Measurements from ENCODE around the gene DEGS1.

The DEGS1 gene

DNA sequence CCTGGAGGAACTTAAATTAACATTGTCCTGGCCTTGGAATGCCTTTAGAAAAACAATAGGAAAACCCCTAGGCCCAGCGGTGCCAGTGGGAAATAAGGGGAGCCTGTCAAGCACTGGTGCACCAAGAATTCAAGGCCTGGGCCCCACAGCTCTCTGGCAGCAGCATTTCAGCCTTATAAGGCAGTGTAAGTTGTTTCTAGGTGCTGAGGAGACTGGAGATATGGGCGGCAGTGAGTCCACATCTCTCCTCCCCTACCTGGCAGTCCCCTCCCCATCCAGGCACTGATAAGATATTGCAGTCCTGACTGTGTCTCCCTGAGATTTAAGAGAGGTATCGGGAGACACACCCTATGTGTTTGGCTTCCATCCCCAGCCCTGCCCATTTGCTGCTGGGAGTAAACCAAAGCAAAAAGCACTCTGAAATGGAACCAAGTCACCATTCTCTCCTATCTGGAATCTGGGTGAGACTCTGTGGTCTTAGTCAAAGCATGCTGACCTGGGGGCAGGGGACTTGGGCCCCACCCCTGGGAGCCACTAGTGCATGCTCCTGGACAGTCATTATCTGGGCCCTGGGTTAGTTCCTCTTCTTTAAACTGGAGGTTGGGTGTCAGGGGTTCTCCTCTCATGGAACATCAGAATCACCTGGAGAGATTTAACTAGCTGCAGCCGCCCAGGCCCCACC is 30.5 kb downstream of the DEGS1 start:
- H3K27ac ChIP-seq: no peak overlapping the region
- DNase-seq (ENCODE audit: low spot score): no peak

DNA sequence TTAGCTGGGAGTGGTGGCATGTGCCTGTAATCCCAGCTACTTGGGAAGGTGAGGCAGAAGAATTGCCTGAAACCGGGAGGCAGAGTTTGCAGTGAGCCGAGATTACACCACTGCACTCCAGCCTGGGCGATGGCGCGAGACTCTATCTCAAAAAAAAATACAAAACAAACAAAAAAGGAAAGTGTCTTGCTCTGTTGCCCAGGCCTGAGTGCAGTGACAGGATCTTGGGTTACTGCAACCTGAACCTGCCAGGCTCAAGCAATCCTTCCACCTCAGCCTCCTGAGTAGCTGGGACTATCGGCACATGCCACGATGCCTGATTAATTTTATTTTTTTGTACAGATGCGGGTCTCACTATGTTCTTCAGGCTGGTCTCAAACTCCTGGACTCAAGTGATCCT is 33.3 kb downstream of the DEGS1 start:
- DNase-seq (ENCODE audit: low spot score): no peak
- no peak for TF ChIP-seq CTCF (IDR thresholded peaks at IDR 0.05)
- H3K27ac ChIP-seq: no peak overlapping the region
- no peak overlapping the region for H3K4me3 ChIP-seq

More for the DNA sequence above, 30.5 kb downstream of the DEGS1 start:
- no peak for TF ChIP-seq CTCF (IDR thresholded peaks at IDR 0.05)
- no peak overlapping the region for H3K4me3 ChIP-seq

- no peak for DNase-seq (ENCODE audit: low spot score)
- Histone ChIP-seq H3K4me3 (no peak overlapping the region), H3K27ac (no peak overlapping the region)
- no peak for TF ChIP-seq CTCF (IDR thresholded peaks at IDR 0.05)
Observed at GRCh38 chr1:224217655-224218623, 34.9 kb downstream of the DEGS1 start.

- no peak overlapping the region for H3K4me3 ChIP-seq
- no peak overlapping the region for H3K27ac ChIP-seq
- no peak for TF ChIP-seq CTCF (IDR thresholded peaks at IDR 0.05)
- DNase-seq (ENCODE audit: low spot score): no peak
Observed at GRCh38 chr1:224219011-224219611, 36.1 kb downstream of the DEGS1 start.

DNA sequence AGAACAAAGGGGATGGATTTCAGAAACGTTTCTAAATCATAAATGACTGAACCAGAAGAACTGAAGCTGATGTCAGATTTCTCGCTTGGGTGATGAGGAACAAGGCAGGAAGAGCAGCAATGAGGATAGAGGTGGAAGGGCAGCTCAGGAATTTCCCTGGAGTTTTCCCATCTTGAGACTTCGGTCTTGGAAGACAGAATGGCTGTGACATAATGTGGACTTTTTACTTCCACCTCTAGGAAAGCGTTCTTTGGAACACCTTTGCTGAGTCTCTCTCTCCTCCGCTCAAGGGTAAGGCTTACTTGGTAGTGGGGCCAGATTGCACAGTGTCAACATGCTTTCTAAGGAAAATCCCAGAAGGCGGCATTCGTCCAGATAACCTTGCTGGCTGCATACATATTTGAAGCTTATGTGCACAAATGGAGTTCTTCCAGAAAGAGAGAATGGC is 36.6 kb downstream of the DEGS1 start:
- H3K27ac ChIP-seq: no peak overlapping the region
- no peak for TF ChIP-seq CTCF (IDR thresholded peaks at IDR 0.05)
- DNase-seq (ENCODE audit: low spot score): no peak
- H3K4me3 ChIP-seq: no peak overlapping the region

DNA sequence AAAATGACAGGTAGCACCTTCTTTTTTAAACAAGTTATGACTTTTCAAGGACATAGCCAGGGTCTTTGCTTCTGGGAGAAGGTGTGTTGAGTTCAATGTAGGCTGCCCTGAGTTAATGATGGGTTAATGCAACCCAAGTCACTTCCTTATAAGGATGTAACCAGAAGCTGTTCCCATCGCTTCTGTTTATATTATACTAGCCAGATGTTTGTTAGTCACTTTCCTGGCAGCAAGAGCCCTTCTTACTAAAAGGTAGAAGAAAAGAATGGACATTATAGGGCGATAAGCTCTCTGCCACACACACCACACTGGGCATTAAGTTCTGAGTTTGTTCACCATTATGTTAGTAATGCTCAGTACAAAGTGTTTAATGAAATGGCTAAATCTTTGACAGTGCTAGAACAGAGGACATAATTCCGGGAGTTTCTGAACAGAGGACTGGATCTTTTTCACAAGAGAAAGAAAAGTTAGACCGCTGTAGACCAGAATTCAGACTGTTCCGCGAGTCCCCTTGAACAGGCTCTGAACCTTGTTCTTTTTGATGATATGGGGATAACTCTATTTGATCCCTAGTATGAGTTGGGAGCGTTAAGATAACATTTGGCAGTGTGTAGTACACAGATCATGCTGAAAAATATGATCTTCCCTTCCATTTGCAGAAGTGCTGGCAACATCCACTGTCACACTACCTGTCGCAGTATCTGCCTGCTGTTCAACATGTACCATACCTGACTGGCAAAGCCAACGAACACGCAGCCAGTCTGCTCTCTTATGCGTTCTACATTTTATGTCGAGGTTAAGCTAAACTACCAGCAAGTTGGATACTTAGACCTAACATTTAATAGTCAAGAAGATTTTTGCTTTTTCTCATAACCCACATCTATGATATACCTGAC is 41.0 kb downstream of the DEGS1 start:
- Histone ChIP-seq H3K27ac (no peak overlapping the region), H3K4me3 (no peak overlapping the region)
- TF ChIP-seq CTCF (IDR thresholded peaks at IDR 0.05): no peak
- no peak for DNase-seq (ENCODE audit: low spot score)
